Stimulated activated CD4-positive, alpha-beta T cell treated with anti-CD3 and anti-CD28 coated beads, Interleukin-2, amount 100 ng/mL, for 4 hours (primary cell): ENCODE data around the gene ABCA6.

Experiments
- DNase-seq: peaks from one replicate; pipeline ENCODE4 v3.0.0-alpha.2; 2020; ENCODE audit warnings: low read depth

ABCA6 gene

GRCh38 chr17:69048634-69049033 lies 93.1 kb downstream of the ABCA6 start:
- DNase-seq, result no peak

- no peak for DNase-seq
Measured at GRCh38 chr17:69047368-69048263, 94.1 kb downstream of the ABCA6 start.

- DNase-seq, result no peak
Measured at GRCh38 chr17:69046121-69046807, 95.4 kb downstream of the ABCA6 start.

- no peak for DNase-seq
Measured at GRCh38 chr17:69045646-69046045, 96.0 kb downstream of the ABCA6 start.

- DNase-seq, result no peak
Measured at GRCh38 chr17:69044371-69044770, 97.3 kb downstream of the ABCA6 start.

- DNase-seq, result no peak
Measured at GRCh38 chr17:69043098-69043734, 98.5 kb downstream of the ABCA6 start.

- DNase-seq, result no peak
Measured at GRCh38 chr17:69042308-69042707, 99.4 kb downstream of the ABCA6 start.

GRCh38 chr17:69031839-69032238 lies 109.9 kb downstream of the ABCA6 start:
- no peak for DNase-seq

- DNase-seq, result no peak
Measured at GRCh38 chr17:69030169-69030568, 111.5 kb downstream of the ABCA6 start.
